Amniotic epithelial cell (primary cell): ENCODE measurements around the gene MISP3.

Experiments
- DNase-seq: peaks from one replicate; pipeline ENCODE4 v3.0.0-alpha.2; 2010; ENCODE audit warnings: low read depth

Gene MISP3

GRCh38 chr19:14102756-14103155 lies 30.2 kb downstream of the MISP3 start:
- DNase-seq, result no peak

DNA sequence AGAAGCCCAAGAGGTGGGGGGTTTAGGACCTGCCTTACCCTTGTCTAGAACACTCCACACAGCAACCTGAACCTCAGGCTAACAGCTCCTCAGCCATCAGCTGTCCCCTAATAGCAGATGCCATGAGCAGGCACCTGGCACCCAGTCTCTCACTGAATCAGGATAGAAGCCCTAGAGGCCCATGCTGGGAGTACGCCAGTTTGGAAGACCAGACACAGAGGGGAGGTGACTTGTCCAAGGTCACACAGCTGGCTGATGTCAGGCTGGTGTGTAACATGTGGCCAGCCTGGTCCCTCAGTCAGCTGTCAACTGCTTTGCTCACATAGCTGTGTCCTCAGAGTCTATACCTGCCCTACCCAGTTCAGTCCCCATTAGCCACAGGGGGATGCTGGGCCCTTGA lies 30.7 kb downstream of the MISP3 start:
- no peak for DNase-seq

DNA sequence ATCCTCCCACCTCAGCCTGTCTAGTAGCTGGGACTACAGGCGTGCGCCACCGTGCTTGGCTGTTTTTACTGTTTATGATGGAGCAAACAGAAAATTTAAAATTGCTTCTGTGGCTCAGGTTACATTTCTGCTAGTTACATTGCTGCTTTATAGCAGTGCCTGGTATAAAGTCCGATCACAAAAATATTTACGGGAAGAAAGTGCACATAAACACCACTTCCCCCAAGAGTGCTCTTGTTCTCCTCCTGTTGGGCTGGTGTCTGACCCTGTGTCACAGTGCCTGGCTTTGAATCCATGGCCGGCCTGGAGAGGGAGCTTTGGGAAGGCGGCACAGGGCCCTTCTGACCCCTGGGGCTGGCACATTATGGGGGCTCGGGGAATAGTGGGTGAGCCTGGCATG lies 33.1 kb downstream of the MISP3 start:
- DNase-seq, result no peak

DNA sequence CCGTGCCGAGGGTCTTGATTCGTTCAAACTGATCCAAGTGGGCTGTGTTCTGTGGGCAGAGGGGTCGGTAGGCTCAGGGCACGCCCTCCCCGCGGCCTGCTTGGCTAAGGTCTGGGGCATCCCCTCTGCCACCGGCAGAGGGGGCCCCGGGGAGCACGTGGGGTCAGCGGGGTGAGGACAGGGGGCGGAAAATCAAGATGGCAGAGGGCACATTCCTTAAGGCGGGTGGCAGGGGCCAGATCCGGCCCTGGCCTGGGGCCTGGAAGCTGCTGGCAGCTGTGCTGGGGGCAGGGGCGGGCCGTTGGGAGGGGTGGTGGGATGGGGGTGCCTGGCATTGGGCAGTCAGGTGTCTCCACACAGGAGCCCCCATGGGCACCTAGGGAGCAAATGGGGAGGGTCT lies 34.3 kb downstream of the MISP3 start:
- no peak for DNase-seq

GRCh38 chr19:14107581-14108461 lies 35.2 kb downstream of the MISP3 start:
- DNase-seq, result peak; percentile 46

GRCh38 chr19:14110650-14111049 lies 38.1 kb downstream of the MISP3 start:
- no peak for DNase-seq

DNA sequence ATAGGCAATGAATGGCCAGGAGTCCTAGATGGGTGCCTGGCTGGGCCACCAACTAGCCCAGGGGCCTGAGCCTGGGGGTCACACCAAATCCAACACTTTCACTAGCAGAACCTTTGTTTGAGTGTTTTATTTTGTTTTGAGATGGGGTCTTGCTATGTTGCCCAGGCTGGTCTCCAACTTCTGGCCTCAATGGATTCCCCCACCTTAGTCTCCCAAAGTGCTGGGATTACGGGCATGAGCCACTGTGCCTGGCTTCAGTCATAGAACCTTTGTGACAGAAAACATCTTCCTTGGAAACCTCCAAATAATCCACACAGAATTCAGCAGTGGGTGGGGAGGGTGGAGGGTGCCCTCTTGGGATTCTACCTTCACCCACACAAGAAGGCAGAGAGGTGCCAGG lies 38.9 kb downstream of the MISP3 start:
- DNase-seq, result no peak

DNA sequence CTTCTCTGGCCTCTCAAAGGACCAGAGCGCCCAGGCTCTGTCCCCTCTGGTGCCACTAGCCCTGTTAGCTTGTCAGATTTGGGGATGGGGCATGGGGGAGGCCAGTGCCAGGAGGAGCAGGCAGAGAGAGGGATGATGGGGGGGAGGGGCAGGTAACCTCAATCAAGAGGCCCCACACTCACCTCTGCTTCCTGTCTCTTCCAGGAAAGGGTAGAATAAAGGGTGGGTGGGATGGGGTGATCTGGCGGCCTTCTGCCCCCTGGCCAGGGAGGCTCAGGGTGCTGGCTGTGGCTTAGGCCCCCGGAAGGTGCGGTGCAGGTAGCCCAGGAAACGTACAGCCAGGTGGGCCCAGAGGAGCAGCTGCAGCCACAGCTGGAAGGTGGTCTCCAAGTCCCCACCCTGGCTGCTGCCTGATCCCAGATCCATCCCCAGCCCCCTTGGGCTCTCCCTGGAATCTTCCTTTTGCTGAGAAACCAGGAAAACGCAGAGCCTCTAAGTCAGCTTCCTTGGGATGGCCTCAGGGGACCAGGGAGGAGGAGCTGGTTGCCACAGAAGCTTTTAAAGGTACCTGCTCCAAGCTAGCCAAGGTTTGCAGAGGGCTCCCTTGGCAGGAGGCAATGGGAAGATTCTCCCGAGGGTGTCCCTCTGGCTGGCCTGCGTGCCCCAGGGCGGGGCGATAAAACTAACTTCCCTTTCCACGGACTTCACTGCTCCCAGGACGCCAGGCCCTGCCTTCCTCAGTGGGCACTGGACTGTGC lies 39.6 kb downstream of the MISP3 start:
- no peak for DNase-seq

GRCh38 chr19:14112809-14113385 lies 40.3 kb downstream of the MISP3 start:
- no peak for DNase-seq

DNA sequence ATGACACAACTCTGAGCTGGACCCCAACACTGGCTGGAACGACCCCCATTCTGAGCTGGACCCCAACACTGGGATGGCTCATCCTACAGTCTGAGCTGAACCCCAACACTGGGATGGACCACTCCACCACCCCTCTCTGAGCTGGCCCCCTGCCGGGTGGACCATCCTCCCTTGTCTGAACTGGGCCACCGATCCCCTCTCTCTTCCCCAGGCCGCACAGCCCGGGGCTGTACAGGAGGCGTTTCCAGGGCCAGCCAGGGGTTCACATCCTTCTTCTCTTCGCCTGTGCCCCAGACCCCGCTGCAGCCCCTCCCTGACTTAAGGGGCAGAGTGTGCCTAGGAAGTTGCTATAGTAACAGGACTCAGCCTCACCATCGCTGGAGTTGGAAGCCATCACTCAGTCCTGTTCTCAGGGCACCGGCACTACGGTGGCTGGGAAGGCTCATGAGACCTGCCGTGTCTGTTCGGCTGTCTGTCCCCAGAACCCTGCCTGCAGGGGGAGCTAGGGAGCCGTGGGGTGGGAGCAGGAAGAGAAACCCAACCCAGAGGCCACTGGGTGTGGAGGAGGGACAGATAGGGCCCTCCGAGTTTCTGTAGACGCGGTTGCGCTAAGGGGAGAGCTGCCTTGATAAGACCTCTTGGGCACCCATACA lies 41.3 kb downstream of the MISP3 start:
- no peak for DNase-seq

DNA sequence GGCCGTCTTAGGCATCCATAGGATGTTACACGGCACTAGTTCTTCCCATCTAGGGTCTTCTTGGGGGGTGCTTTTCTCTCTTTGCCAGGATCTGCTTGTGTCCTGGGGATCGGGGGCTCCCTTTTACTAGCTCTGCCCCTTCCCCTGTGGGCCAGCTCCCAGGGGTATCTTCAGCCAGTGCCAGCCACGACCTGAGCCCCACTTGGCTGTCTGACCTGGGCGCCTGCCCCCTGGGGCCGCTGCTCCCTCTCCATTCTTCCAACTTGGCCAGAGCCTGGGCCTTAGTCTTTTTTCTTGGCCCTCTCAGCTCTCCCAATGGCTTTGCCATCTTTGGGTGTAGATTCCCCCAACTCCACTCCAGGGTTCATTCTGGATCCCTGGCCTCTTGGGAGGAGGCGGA lies 41.9 kb downstream of the MISP3 start:
- no peak for DNase-seq

DNA sequence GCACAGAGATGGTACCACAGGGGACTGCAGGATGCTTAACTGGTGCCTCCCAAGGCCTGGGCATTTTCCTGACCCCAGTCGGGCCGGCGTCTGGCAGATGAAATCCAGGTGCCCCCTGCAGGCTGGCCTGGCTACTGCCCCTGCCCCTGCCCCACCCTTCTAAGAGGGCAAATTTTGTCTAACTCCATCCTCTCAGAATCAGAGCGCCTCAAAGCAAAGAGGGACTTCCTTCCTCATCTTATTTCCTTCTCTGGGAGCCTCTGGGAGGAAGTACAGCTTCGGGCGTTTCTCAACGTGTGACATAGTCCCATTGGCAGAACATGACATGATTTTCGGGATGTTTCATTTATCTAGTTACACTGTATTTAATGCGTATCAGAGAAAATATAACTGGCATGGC lies 42.3 kb downstream of the MISP3 start:
- DNase-seq, result no peak

- no peak for DNase-seq
These were observed 43.2 kb downstream of the MISP3 start for GRCh38 chr19:14115756-14116155.

DNA sequence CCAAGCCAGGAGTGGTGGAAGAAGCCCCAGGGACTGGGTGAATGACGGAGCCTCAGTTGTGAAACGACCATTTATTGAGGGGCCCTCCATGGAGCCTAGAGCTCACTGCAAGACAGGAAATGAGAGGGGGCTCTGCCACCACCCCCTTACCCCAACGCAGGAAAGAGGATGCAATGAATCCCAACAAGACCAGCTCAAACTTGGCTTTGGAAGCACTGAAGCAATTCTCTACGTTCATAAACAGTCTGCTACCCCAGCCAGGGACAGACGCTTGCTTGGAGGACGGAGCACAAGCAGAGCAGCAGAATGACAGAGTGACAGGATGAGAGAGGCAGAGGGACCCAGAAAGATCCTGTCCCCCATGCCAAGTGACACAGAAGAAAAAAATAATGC lies 43.9 kb downstream of the MISP3 start:
- DNase-seq, result no peak

GRCh38 chr19:14116918-14117578 lies 44.5 kb downstream of the MISP3 start:
- DNase-seq, result no peak

DNA sequence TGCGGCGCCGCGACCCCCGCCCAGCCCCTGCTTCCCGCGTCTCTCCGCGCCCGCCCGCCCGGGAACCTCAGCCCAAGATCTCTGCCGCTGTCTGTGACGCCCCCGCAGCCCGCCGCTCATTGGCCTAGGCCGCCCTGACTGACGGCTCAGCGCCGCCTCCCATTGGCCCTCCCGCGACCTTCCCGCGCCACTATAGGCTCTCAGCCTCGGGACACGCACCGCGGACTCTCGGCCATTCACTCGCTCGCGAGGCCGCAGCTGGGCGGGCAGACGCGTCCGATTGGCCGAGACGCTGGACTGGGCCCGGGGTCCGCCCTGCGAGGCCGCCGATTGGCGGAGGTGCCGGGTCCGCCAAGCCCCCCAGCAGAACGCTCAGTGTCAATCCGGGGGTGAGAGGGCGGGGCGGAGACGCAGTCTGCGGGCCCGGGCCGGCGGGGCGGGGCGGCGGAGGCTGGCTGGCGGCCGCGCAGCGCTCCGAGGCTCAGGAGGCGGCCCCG lies 45.1 kb downstream of the MISP3 start, which contains the start of gene PRKACA:
PRKACA (minus strand) TSS at position 95 of the 497 bp plus-strand sequence. CDS start 215 bp downstream, outside the sequence.
- DNase-seq, result peak; percentile 99

DNA sequence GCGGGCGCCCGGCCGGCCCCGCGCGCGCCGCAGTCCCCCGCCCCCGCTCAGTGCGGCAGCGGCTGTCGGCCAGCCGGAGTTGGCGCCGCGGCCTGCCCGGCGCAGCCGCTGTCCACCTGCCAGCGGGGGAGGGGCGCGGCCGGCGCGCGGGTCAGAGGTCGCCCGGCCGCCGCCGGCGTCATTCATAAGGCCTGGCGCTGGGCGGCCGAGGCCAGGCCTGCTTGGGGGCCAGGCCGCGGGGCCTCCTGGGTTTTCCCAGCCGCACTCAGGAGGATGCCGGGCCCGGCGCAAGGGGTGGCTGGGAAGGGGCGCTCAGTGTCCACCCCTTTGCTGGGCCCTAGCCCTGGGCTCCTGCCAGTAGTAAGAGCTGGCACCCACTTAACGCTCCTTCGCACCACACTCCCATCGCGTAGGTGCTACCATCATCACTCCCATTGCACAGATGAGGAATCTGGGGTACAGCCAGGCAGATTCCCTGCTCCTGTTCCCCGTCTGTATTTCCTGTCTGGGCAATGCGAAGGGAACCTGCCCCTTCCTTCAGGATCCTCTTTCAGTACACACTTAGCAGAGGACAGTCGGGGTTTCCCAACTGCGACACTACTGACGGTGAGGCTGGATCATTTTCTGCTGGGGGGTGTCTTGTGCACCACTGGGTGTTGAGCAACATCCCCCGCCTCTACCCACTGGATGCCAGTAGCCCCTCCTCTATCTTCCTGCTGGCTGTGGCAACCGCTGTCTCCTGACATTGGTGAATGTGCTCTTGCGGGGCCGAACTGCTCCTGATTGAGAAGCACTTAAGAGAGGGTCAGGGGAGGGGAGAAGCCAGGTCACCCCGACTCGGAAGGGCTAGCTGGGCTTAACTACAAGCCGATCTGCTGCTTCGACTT lies 45.8 kb downstream of the MISP3 start:
- DNase-seq, result peak; percentile 86

DNA sequence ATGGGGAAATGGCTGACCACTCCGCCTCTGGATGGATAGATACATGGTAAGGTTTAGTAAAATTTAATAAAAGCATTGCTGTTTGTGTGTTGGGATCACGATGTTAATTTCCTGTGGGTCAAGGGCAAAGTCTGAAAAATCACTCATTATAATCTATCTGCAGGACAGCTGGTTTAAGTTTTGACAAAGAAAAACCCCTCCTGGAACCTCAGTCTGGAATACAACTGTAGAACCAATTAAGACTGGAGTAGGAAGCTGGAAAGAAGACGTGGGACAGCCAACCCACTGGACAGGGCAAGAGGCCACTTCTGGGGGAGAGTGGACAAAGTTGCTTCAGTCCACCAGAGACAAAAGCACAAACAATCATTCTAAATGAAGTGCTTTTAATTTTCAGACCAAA lies 46.6 kb downstream of the MISP3 start:
- DNase-seq, result no peak

DNA sequence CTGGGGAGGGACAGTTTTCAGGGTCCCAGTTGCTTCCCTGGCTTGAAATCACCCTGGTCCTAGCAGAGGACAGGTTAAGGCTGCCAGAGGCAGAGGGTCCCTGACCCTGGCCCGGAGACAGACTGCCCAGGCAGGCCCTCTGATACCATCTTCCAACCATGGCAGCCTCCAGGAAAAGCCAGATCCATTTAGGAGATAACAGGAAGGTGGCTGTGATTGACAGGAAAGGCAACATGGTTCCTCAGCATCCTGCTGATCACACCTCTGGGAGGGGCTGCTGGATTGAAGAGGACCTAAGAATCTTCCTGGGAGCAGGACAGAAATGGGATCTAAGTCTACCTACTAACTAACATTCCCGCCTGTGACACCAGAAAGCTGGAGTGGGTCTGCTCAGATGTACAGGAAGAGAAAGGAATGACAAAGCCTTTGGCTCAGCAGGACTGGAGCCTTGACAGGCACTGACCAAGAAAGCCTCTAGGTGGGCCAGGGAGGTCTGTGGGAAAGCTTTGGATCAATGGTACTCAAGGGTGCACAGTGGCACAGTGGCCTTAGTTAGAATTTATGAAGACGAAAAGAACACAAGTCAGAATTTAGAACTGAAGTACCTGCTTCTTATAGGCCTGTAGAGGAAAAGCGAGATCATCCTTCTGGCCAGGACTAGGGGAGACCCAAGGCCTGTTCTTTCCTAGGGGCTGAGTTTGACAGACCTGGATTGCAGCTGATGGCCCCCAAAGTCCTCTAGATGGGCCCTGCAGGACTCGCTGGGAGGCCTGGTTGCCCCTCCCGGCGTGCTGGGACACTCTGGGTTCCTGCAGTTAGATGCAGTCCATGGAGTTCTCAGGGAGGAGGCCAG lies 47.3 kb downstream of the MISP3 start:
- no peak for DNase-seq

GRCh38 chr19:14120497-14120780 lies 47.9 kb downstream of the MISP3 start:
- no peak for DNase-seq
